ENCODE measurements around the gene TIMM17A. TPM values are rescaled to one million over a fixed set of nuclear protein-coding genes. Genes with fewer than 3 reads are reported as not detected.

TIMM17A gene
- total and polyA plus RNA-seq, 2 experiments from 2014 or later, result 65.0 to 90.1 TPM

- Histone ChIP-seq H3K27me3 (peaks cover 5% of the 10 kb centered on the region), H3K79me2 (peaks cover 5% of the 10 kb centered on the region), H3K27ac (peak overlapping the region; percentile 45), H2AFZ (peak overlapping the region; percentile 22), H3K36me3 (replicated peaks; ENCODE audit: insufficient read depth, low read depth) (no peaks in the 10 kb centered on the region), H3K9me3 (ENCODE audit: low read depth) (no peaks in the 10 kb centered on the region), H4K20me1 (ENCODE audit: insufficient read depth, poor library complexity, severe bottlenecking) (no peaks in the 10 kb centered on the region), H3K4me1 (ENCODE audit: insufficient read depth) (no peaks in the 10 kb centered on the region), H3K4me2 (peak overlapping the region; percentile 78), H3K9me2 (replicated peaks; ENCODE audit: insufficient read depth) (no peaks in the 10 kb centered on the region), H3K4me3 (peak overlapping the region; percentile 21)
- WGBS (ENCODE audit: low lambda C conversion rate, missing lambda C conversion rate), result 42% methylated on average over 10 of the region's 10 CpGs
- no peak for DNase-seq (ENCODE audit: low spot score)
- TF ChIP-seq EZH2 (IDR thresholded peaks at IDR 0.05; ENCODE audit: borderline replicate concordance) (no peak), EZH2phosphoT487 (IDR thresholded peaks at IDR 0.05; ENCODE audit: low read depth, severe bottlenecking, unreplicated experiment) (no peak), CTCF (IDR thresholded peaks at IDR 0.05; ENCODE audit: poor library complexity) (no peak)
Measured at GRCh38 chr1:201945863-201946223, 9.5 kb upstream of the TIMM17A start.

DNA sequence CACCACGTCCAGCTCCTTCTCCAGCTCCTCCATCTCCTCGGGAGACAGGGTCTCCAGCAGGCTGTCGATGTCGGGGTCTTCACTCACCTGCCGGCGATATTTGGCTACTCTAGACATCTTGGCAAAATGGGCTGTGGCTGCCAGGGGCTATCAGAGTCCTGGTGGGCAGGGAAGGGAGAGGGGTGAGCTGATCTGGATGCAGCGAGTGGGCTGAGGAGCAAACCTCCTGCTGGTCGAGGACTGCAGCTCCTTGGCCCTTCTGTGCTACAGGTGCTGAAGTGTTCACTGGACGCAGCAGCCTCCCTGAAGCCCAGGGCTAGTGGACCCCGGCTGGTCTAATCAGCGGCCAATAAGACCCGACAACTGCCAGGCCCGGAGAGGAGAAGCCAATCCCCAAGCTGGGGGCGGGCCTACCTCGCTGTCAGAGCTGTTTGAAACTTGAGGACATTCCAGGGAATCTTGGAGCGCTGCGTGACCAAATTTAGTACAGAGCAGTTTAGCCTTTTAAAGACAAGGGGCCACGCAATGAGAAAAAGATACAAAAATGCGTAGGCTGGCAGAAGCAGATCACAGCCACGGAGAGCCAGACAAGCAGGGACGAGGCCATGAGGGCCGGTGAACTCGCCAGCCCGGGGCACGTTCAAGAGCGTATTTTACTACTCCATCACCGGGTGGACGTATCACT, 8.9 kb upstream of the TIMM17A start, which contains the start of gene LMOD1:
Gene LMOD1, minus strand, starts transcription at position 325 of the 685 bp plus-strand sequence. Its CDS starts 208 bp downstream, at position 117.
- Histone ChIP-seq H3K9me3 (ENCODE audit: low read depth) (no peaks in the 10 kb centered on the region), H3K4me1 (ENCODE audit: insufficient read depth) (no peaks in the 10 kb centered on the region), H4K20me1 (ENCODE audit: insufficient read depth, poor library complexity, severe bottlenecking) (no peaks in the 10 kb centered on the region), H3K9me2 (replicated peaks; ENCODE audit: insufficient read depth) (no peaks in the 10 kb centered on the region), H3K27me3 (peaks cover 5% of the 10 kb centered on the region), H3K4me3 (peak within 1 kb of the TSS; percentile 21), H3K4me2 (peak within 1 kb of the TSS; percentile 78), H3K79me2 (peaks cover 5% of the 10 kb centered on the region), H3K27ac (peak within 1 kb of the TSS; percentile 89), H3K36me3 (replicated peaks; ENCODE audit: insufficient read depth, low read depth) (no peaks in the 10 kb centered on the region), H2AFZ (peak within 1 kb of the TSS; percentile 22)
- DNase-seq (ENCODE audit: low spot score), result peak; percentile 90
- 6% methylated on average over 28 of the region's 28 CpGs for WGBS (ENCODE audit: low lambda C conversion rate, missing lambda C conversion rate)
- TF ChIP-seq EZH2 (IDR thresholded peaks at IDR 0.05; ENCODE audit: borderline replicate concordance) (no peak), EZH2phosphoT487 (IDR thresholded peaks at IDR 0.05; ENCODE audit: low read depth, severe bottlenecking, unreplicated experiment) (no peak), CTCF (IDR thresholded peaks at IDR 0.05; ENCODE audit: poor library complexity) (no peak)

DNA sequence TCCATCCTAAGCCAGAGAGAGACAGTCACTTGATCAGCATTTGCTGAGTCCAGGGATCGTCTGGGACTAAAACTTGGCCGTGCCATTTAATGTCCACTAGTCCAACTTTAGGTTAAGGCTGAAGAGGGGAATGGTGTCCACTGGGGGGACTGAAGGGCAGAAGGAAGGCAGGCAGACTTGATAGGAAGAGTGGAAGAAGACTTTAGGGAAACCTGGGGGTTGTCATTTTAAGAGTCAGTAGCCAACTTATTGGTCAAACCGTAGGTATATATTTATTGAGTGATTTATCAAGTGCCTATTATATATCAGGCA, 7.7 kb upstream of the TIMM17A start:
- H3K79me2 ChIP-seq, result peaks cover 5% of the 10 kb centered on the region
- H4K20me1 ChIP-seq (ENCODE audit: insufficient read depth, poor library complexity, severe bottlenecking), result no peaks in the 10 kb centered on the region
- H2AFZ ChIP-seq, result no peak overlapping the region
- no peaks in the 10 kb centered on the region for H3K4me1 ChIP-seq (ENCODE audit: insufficient read depth)
- peak overlapping the region; percentile 89 for H3K27ac ChIP-seq
- H3K36me3 ChIP-seq (replicated peaks; ENCODE audit: insufficient read depth, low read depth), result no peaks in the 10 kb centered on the region
- no peaks in the 10 kb centered on the region for H3K9me2 ChIP-seq (replicated peaks; ENCODE audit: insufficient read depth)
- peaks cover 5% of the 10 kb centered on the region for H3K27me3 ChIP-seq
- no peaks in the 10 kb centered on the region for H3K9me3 ChIP-seq (ENCODE audit: low read depth)
- H3K4me2 ChIP-seq, result peak overlapping the region; percentile 78
- WGBS (ENCODE audit: low lambda C conversion rate, missing lambda C conversion rate), result 61% methylated on average over 3 of the region's 3 CpGs
- no peak for DNase-seq (ENCODE audit: low spot score)
- TF ChIP-seq EZH2 (IDR thresholded peaks at IDR 0.05; ENCODE audit: borderline replicate concordance), result no peak
- no peak for TF ChIP-seq EZH2phosphoT487 (IDR thresholded peaks at IDR 0.05; ENCODE audit: low read depth, severe bottlenecking, unreplicated experiment)
- TF ChIP-seq CTCF (IDR thresholded peaks at IDR 0.05; ENCODE audit: poor library complexity), result no peak
- H3K4me3 ChIP-seq, result no peak overlapping the region

Data from hepatocyte (in vitro differentiated cells).